Inflammatory macrophage treated with lipopolysaccharide for 1 hour (primary cell): ENCODE data around the gene MYO3B.
"Not testable (repeated sequence)": the region's sequence is repeated elsewhere in the genome, so short reads cannot be mapped to it uniquely, and the experiment has no call there.

Source experiments
- DNase-seq, 2 donors: peaks; one replicate each; pipeline ENCODE4 v3.0.0-alpha.2; 2020 to 2022

MYO3B gene

GRCh38 chr2:170446078-170446477 lies 268.1 kb downstream of the MYO3B start:
- DNase-seq = no peak

- no peak for DNase-seq
Observed at GRCh38 chr2:170449034-170449433, 271.1 kb downstream of the MYO3B start.

- DNase-seq = no peak
Observed at GRCh38 chr2:170454471-170455372, 276.8 kb downstream of the MYO3B start.

GRCh38 chr2:170455617-170456426 lies 277.9 kb downstream of the MYO3B start:
- peak; percentile 8 to 70 for DNase-seq

GRCh38 chr2:170456914-170457313 lies 279.0 kb downstream of the MYO3B start:
- DNase-seq = no peak

- no peak for DNase-seq
Observed at GRCh38 chr2:170457742-170458141, 279.8 kb downstream of the MYO3B start.

- no peak for DNase-seq
Observed at GRCh38 chr2:170461889-170462288, 283.9 kb downstream of the MYO3B start.

GRCh38 chr2:170462433-170463205 lies 284.7 kb downstream of the MYO3B start:
- peak in 1 of 2 donors; percentile 4 for DNase-seq

- DNase-seq = no peak
Observed at GRCh38 chr2:170463206-170463537, 285.2 kb downstream of the MYO3B start.

GRCh38 chr2:170464268-170464667 lies 286.3 kb downstream of the MYO3B start:
- no peak for DNase-seq

- no peak for DNase-seq
Observed at GRCh38 chr2:170465241-170465640, 287.3 kb downstream of the MYO3B start.

- DNase-seq = no peak
Observed at GRCh38 chr2:170466632-170467031, 288.7 kb downstream of the MYO3B start.

GRCh38 chr2:170467568-170468422 lies 289.8 kb downstream of the MYO3B start:
- DNase-seq = no peak

- no peak for DNase-seq
Observed at GRCh38 chr2:170468557-170468956, 290.6 kb downstream of the MYO3B start.

GRCh38 chr2:170472498-170472897 lies 294.6 kb downstream of the MYO3B start:
- not testable (repeated sequence) for DNase-seq

- DNase-seq = no peak
Observed at GRCh38 chr2:170475878-170476277, 297.9 kb downstream of the MYO3B start.

- DNase-seq = no peak
Observed at GRCh38 chr2:170477630-170478029, 299.7 kb downstream of the MYO3B start.

- DNase-seq = no peak
Observed at GRCh38 chr2:170481201-170481600, 303.3 kb downstream of the MYO3B start.

GRCh38 chr2:170484552-170484951 lies 306.6 kb downstream of the MYO3B start:
- no peak for DNase-seq

- DNase-seq = no peak
Observed at GRCh38 chr2:170485254-170486026, 307.5 kb downstream of the MYO3B start.

- DNase-seq = no peak
Observed at GRCh38 chr2:170486730-170487129, 308.8 kb downstream of the MYO3B start.
